HG03060 (cell line): ENCODE data around the gene NCBP2L.
A peak's percentile ranks its signal among the peaks of the same experiment; 100 is the strongest.

Source experiments
- ATAC-seq: cut with Tn5 transposase; IDR thresholded peaks from one replicate; pipeline ENCODE4 v1.9.1; 2021; ENCODE audit warnings: low read depth, moderate number of reproducible peaks; ENCODE audit not compliant: unreplicated experiment

Gene NCBP2L

DNA sequence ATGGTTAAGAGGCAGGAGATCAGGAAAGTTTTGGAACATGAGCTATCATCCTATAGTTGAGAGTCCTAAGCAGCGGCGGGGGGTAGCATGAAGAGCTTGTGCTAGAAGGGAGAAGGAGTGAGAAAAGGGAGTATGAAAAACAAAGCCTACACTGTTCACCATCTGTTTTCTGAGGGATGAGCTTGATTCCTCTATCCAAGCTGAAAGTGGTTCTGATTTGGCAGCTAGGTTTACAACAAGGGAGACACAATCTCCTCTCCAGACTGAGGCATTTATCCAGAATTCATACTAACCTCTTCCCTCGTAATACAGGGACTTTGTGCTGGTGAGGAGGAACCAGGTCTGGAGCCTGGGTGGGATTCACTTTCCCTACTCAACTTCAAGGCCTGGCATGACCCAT, 25.5 kb upstream of the NCBP2L start:
- ATAC-seq: no peak

DNA sequence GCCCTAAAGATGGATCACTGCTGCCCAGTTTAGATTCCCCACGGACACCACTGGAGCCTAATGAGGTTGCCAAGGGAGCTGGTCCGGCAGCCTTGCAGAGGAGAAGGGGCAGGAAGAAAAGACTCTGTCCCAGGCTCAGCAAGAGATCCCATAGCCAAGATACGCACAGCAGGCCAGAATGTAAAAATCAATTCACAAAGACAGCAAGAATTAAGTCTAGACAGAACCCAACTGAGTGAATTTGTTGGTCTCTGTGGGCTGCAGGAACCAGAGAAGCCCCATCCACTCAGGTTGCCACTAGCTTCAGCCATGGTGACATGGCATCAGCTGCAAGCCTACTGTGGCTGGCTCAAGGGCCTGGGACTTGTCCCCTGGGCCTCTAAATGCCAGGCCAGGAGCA, 24.8 kb upstream of the NCBP2L start:
- ATAC-seq: no peak

DNA sequence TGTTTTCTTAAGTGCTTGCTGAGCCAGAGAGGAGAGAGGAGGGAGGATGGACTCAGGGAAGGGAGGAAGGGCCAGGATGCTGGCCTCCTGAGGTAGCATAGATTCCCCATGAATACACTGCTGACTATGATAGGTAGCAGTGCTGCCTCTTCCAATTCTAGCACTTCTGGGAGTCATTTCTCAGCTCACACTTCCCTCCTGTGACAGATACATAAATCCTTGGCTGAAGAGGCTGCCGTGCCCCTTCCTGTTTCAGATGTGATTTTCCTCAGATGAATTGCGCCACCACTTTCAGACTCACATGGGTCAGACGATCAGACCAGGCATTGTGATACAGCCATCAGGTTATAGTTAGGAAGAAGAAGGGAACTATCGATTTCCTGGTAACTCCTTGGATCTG, 24.3 kb upstream of the NCBP2L start:
- ATAC-seq: no peak

DNA sequence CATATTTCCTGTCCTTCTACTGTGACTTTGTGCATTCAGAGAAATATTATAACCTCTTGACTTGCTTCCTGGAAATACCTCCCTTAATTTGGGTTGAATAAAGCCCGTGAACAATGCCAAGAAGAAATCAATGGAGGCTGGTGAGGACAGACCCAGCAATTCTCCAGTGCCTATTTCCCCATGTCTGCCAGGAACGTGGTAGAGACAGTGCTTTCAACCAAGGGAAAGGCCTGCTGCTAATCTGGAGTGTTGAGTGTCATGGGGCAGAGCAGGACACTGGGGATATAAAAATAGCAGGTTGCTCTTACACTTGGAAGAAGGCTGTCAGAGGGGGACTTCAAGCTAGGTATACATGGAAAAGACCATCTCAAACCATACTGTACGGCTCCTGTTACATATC, 21.8 kb upstream of the NCBP2L start:
- ATAC-seq: no peak

DNA sequence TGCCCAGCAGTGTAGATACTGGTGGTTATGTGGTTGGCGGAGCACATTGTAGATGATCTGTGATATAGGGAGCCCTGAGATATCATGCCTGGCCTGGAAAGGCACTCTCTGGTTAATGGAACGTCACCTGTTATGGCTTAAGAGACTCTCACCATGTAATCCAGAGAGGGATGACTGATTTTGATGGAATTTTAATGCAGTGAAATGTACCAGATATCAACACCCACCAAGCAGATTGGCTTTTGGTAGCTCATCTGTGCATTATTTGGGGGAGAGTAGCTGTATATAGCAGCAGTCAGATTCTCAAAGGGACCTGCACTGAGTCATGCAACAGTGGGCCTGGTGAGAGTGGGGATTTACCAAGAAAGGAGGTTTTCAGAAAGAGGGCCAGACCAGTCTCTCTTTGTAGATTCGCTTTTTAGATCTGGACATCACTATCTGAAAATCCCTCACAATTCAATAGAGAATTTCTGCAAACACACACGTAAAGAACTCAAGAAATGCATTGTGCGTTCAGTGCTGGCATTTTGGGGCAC, 19.2 kb upstream of the NCBP2L start:
- ATAC-seq: no peak

DNA sequence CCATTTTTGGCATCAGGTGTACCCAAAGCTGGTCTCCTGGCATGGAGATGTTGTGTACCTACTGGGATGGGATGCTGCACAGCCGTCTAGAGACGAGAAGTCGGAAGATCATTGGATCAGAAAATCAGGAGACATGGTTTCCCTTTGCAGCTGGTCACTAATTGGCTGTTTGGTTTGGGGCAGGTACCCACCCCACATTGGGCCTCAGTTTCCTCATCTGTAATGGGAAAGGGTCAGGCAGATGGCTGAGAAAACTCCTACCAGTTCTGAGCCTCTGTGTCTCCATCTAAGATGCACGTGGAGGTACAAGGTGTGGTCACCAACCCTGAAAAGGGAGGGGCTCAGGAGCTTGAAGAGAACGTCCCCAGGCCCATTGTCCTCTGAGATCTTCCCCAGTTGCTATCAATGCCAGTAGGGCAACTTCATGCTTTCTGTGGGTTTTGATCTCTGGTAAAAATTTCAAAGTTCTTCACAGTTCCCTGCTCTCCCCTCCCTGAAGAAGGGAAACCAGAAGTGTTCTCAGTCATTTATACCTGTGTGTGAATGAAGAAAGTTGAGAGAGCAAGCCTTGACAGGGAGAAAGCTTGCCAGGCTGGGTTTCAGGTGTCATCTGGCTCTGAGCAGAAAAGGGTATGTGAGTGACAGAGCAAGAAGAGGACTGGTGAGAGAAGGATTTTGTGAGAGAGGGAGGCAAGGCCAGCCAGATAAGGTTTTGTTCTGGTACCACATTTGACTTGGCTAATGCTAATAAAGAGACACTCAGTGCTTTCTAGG, 17.0 kb upstream of the NCBP2L start:
- no peak for ATAC-seq

DNA sequence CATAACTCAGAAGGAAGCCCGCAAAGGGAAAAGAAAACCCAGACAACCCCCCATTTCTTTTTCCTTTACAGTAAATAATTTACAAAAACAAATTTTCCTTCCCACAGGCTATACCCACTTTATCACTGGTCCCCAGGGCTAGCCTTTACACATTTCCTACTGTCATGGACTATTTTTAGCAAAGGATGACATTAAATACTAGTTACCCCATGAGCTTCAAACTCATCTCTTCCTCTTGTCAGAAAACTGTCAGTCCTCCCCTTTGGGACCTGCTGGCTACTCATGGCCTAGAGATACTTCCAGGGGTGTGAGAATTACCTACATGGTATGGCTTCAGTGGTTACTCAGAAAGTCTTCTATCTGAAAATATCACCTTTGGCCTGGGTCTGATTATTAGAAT, 13.9 kb upstream of the NCBP2L start:
- no peak for ATAC-seq

DNA sequence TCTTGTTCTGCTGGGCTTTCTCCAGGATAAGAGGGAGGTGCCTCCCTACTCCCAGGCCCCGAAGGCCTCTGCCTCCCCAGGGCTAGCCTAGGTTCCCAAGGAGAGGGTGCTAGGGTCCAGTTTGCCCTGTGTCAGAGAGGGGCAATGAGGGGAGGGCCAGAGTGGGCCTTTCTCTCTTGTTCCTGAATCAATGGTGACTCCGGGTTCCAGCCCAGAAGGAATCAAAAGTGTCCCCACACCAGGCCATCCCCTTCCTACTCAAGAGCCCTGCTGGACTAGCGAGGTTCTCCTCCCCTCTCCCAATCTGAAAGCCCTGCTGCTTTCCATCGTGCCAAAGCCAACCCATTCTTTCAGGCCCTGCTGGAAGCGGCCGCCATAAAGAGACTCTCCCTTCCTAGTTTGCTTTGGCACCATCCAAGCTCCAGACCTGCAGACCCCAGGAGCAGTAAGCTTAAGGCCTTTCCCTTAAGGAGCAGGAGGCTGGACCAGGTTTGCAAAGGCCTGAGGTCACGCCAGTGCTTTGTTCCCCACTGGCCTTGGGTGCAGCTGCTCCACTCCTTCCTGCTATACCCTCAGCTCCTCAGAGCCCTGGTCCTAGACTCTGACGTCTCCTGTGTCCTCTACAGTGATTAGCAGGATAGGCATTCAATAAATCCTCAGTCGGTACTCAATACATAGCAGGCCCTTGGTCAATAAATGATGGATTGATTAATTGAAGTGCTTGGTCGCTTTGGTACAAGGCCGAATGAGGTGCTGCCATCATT, 12.5 kb upstream of the NCBP2L start:
- ATAC-seq: no peak

DNA sequence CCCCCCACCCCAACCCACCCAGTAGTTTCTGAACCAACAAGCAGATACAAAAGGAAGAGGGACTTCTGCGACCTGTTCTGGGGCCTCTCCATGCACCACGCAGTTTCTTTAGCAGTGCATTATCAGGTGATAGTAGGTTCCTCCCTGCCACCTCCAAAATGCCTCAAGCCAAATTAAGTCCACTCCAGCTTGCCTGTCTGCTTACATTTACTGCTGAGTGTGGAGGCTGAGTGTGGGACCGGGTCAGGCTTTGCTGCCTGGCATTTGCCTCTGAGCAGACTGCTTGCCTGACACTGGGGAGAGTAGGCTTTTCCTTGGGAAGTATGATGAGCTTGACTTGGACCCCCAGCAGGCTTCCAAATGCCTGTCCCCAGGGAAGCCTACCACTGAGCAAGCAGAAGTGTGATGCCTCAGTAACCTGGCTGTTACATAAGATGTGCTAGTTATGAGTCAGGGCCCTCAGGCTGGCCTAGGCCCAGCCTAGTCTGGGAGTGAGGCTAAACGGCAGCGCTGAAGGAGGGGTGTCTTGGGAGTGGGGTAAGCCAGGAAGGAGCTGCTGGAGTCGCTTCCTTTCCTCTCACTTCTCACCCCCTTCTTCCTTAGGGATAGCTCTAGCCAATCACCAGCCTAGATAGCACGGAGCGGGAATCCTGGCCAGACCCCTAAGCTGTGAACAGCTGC, 10.9 kb upstream of the NCBP2L start:
- peak; percentile 79 for ATAC-seq

DNA sequence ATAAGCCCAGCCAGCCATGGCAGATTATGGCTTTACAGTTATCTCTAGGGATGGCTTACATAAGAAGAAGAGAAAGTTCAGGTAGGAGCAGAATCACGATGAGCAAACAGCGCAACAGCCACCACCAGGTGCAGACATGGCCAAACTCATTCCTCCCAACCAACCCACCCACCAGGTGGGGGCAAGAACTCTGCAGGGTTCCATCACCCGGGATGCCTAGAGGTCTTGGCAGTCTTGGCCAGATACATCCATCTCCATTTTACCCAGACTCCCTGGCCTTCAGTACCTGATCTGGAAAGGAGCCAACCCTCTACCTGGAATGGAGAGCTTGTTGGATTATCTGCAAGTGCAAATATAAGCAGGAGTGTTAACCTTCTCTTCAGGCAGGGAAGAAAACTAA, 9.5 kb upstream of the NCBP2L start:
- no peak for ATAC-seq

DNA sequence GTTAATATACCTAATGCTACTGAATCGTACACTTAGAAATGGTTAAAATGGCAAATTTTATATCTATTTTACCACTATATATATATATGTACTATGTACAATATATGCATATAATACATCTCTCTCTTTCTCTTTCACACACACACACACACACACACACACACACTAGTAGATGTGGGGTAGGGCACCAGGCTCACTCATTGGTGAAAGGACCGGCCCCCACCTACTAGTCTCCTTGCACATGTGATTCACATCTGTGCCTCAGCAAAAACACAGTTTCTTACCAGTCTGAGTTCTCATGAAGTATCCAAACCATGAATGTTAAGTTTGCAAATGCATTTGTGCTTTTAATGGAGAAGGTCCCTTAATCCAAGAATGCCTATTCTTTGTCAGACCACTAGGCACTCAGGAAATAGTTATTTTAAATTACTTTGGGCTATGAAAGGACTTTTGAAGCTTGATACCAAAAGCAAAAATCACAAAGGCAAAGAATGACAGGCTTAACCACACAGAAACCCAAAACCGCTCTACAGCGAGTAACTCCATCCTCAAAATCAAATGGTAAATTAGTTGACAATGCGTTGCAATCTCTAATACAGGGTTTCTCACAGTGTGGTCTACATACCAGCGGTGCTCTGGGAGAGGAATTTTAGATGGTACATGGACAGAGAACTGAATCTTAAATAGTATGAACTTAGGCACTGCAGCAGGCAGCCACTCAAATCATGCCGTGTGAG, 7.8 kb upstream of the NCBP2L start:
- ATAC-seq: no peak

DNA sequence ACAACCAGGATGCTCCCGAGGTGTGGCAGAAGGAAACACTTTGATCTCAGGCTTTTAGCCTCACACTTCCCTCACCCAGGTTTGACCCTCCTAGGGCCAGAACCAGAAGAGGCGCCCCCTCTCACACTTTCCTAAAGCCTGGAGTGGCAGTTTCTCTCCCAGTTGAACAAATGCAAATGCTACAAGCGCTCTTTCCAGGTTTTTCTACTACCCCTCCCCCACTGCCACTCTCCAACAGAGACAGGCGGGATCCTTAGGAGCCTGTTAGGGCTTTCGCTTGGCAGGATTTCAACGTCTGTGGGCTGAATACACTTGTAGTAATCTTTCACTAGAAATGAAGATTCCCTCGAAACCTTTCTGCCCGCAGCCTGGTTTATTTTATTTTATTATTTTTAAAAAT, 4.3 kb upstream of the NCBP2L start:
- no peak for ATAC-seq

DNA sequence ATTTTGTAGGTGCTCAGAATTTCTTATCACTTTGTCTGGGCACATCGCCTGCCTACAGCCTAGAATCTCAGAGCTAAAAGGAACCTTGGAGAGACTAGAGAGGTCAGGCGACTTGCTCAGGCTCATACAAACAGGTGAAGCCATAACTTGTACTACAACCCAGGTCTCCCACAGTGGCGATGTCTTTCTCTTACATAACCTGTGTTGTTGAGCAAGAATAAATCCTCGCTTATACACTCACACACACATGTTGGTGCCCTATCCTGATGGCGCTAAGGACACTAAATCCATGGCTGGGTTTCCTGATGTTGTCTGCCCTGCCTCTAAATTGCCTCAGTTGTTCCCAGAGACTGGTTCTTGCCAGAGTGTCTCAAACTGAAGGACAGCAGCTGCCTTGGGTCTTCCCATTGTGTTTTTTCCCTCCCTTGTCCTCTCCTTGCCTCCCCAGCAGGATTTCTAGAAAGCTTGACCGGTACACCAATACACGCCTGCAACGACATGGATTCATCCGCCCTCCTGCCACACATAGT, 3.6 kb upstream of the NCBP2L start:
- no peak for ATAC-seq

DNA sequence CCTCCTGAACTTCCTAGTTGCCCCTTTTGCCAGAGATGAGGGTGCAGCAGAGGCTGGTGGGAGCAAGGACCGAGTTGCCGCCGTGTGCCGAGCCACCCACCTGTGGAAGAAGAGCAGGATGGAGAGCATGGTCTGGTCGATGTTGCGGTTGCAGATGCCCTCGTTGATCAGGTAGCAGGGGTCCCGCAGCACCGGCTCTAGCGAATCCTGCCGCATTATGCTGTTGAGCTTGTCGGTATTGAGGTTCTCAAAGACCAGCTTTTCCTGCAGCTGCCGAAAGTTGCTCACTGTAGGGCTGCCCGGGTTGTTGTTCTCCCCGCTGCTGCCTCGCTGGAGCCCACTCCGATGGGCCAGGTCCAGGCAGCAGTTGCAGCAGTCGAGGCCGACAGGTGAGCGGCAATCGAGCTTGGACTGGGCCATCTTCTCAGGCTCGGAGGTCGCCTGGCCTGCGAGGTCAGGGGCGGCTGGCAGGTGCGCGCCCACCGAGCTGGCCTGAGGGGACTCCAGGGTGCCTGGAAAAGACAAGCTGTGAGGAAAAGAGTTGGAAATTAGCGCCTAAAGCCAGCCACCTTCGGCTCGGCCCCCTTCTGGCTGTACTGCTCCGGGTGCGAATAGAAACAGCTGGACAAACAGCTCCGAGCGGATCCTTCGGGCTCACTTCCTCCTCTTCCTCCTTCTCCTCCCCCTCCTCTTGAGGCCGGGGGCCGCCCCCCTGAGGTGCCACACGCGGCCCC, 2.4 kb upstream of the NCBP2L start:
- no peak for ATAC-seq

DNA sequence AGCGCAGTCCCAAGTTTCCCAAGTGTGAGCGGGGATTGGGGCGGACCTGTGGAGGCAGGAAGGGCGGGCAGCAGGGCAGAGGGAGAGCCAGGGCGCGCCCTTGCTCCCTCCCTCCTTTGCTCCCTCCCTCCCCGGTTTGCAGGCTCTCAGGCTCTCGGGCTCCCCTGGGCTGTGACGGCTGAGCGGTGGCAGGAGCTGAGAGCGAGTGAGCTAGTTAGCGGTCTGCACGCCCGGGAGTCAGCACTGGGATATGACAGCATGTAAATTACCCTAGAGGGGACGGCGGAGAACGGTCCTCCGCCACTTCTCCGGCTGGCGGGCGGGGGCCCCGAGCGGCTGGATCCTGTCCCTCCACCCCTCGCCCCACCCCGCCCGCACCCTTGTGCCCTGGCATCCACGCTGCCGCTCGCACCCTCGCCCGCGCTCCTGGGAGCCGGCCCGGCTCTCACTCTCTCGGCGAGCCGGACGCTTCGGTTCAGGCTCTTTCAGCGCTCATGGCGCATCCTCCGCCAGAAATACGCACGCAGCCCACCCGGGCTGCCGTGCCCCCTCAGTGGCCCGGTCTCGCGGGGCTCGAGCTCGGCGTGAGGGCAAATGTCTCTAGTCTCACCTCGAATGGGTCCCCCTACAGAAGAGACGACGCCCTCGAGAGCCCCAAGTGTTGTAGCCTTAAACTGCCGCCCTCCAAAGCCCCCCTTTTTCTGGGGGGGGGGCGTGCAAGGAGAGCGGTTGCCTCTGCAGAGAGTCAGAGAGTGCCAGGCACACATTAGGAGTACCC, 1.6 kb upstream of the NCBP2L start, which contains the start of gene TSC22D3:
Gene TSC22D3 (minus strand): TSS at position 54 of the 778 bp plus-strand sequence. CDS start 368 bp downstream, outside the sequence.
- ATAC-seq: peak; percentile 58

DNA sequence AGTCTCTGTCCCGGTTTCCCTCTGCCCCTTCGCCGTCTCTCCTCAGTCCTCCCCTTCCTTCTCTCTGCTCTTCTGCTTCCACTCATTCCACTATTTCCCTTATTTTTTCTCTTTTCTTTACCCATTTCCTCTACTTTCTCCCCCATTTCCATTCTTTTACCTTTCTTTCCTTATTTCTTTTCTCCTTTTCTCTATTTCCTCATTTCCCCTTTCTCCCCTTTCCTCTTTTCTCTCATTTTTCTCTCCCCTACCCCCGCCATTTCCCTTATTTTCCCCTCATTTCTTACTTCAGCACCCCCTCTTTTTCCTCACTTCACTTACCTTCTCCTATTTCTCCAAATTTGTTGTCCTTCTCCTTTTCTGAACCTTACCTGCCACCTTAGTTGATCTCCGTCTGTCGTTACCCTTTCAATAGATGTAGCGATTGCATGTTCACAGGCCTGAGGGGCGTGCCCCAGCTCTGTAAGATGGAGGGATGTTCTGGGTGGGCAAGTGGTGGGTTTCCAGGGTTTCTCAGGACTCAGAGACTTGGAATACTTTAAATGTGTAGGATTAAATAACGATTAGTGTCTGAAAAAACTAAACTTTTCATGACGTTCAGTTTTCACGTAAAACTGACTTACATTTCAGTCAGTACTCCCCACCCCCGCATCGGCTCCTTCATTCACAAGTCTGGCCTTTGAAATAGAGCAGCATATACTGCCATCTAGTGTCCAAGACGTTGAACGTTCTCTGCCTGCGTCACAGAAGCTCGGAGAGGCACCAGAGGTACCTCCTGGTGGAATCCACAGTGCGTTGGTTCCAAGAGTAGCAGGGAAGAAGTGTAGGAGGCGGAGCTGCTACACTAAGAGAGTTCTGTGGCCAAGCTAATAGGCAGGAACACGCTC, 641 bp upstream of the NCBP2L start:
- ATAC-seq: peak; percentile 43

DNA sequence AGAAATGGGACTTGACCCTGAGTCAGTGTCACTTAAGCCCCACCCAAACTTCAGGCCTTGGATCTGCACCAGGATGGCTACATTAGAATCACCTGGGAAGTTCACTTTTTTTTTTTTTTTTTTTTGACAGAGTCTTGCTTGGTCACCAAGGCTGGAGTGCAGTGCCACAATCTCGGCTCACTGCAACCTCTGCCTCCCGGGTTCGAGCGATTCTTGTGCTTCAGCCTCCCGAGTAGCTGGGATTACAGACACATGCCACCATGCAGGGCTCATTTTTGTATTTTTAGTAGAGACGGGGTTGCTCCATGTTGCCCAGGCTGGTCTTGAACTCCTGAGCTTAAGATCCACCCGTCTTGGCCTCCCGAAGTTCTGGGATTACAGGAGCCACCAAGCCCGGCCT, 3.0 kb downstream of the NCBP2L start:
- ATAC-seq: no peak

DNA sequence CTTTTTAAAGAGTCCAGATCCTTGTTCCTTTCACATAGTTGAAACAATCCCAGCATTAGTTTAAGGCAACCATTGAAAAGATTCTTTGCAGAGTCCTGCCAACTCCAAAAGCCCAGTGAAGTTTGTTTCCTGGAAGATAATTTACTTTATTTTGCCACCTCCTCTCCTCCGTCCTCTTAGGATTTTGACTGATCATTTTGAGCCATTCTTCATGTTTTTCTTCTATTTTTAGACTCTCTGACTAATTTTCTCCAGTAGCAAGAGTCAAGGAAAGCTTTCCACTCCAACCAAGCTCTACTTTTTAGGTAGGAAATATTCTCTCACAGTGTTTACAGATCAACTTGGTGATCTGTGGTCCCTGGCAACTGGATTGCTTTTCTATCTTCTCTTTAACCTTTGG, 10.3 kb downstream of the NCBP2L start:
- no peak for ATAC-seq
